CD4-positive, alpha-beta T cell treated with Interleukin-6 at 100 ng/mL for 8 hours (primary cell): Measurements from ENCODE around the gene PTPN13.

Source experiments
- DNase-seq: peaks from one replicate; pipeline ENCODE4 v3.0.0-alpha.2; 2020; ENCODE audit warnings: mixed read lengths, low spot score

PTPN13 gene

DNA sequence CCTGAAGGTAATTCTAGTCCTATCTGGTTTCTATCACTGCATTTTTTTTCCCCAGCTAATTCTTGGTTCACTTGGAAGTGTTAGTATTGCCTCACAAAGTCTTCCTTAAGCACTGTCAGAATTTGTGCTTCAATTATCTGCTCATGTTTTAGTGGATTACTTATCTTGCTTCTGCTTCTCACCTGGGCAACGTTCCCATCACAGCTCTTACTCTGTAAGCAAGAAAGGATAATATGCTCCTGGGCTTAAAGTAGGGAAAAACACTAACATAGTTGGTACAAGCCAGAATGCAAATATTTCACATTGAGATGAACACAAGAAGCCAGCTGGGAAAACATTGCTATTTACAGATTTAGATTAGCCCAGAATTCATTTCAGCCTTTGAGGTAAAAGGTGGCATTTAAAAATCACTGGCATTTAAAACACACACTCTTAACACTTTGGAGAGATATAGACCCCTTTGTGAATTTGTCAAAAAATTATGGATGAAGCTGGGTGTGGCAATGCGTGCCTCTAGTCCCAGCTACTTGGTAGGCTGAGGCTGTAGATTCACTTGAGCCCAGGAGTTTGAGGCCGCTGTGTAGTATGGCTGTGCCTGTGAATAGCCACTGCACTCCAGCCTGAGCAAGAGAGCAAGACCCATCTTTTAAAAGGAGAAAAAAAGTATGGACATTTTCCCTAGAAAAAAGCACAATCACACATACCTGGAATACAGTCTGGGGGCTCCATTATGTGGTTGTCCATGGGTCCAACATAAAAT is 6.6 kb upstream of the PTPN13 start:
- DNase-seq: no peak

DNA sequence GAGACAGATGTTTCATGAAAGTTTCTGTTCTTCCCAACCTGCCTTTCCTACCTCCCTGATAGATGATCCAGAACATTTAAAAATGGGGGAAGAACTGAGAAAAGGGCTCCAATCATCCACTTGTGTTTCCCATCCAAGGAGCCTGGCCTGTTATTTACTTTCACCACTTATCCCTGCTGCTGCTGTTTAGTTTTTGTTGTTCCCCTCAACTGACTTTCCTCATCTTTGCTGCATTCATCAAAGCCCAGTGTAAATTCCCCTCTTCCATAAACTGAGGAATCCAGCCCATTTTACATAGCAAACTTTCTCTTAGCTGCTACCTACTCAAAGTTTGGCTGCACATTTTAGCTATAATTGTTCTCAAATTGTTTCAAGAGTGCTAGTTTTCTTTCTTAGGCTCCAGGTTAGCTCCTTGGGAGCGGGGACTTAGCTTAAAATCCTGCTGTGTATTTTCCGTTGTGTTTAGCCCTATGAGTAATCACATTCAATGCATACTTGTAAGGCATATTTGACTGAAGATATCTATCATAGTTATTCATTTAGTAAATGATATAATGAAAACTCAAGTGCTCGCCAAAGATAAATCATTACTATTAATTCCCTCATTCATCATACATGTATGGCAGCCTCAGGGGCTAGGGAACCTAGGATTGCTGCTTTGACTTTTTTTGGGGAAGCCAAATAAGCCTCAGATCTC is 1.4 kb upstream of the PTPN13 start:
- DNase-seq: no peak

DNA sequence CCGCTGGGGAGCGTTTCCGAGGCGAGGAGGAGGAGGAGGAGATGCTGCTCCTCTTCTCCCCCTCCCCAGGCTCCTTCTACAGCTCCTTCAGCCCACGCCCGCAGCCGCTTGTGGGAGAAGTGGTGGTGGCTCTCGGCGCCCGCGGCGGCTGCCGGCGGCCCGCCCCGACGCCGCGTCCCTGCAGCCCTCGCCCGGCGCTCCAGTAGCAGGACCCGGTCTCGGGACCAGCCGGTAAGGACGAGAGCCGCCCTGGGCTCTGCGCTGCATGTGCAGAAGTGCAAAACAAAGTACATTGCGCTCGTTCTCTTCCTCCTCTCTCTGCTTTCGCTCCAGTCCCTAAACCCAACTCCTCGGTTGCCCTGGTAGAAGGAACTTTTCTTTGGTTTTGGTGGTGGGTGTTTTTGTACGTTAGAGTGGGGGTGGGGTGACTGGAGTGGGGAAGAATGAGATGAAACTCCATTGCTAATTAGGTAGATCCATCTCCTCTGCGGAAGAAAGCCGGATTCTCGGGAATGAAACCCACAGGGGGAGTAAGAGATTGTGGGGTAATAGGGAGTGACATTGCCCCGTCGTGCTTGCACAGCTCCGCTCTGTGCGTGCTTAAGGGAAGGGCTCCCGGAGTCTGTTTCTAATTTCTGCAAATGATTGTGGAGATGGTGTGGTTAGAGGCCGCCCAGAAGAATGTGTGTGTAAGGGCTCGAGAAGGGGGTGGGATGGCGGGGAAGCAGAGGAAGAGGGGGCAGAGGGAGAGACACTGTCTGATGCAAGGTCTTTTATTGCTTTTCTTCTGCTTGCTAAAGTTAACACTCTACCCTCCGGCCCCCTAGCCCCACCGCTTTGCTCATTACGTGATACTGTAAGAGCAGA is 677 bp downstream of the PTPN13 start:
- DNase-seq: no peak

DNA sequence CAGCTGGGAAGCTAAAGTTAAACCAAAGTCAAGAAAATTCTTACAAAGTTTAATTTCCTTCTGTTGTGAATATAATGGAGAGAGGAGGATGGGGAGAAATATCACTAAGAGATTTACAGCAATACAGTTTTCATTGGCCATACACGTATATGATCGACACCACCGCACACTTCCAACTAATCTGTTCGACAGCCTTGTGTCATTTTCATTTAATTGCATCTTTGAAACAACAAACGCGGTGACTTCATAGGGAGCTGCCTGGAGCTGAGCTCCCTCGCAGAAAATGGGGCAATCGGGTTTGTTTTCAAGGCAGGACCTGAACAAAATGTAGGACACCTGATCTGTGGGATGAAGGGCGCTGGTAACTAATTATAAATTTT is 1.3 kb downstream of the PTPN13 start:
- DNase-seq: no peak

DNA sequence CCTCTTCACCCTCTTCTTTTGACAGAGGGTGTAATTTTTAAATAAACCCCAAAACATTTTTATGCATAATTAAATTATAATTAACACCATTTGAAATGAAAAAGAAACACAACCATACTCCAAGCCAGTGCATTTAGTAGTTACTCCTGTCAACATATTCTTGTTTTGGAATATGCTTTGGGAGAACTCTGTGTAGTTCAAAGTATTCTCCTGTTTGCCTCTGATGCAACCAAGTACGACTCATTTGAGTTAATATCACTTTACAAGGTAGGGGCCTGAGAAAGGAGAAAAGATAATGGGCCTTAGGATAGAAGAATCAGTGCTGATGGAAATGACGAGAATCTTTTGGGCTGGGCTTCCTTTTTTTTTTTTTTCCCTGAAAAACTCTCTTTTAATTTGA is 2.7 kb downstream of the PTPN13 start:
- no peak for DNase-seq

DNA sequence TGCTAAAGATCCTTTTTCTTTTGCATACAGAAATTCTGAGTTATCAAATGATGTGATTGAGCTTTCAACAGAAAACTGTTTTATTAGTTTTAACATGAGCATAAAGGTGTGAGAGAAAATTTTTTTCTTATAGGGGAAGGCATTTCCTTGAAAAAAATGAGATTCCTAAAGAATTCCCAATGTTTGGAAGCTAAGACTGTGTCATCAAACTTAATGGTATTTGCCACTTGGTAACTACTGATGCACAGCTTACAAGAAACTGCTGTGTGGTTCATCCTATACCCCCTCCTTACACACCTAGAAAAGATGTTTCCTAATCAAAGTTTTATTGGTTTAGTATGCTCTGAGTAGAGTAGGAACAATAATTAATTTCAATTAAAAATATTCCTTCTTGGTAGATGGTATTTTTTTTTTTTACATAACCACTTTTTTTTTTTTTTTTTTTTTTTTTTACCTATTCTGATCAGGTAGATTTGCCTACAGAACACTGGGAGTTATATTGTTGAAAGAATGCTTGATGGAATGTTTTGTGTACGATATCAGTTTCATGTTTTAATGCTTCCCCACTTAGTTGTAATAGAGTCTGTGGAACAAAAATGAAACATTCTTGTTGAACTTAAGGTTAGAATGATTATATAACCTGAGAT is 6.0 kb downstream of the PTPN13 start:
- no peak for DNase-seq

DNA sequence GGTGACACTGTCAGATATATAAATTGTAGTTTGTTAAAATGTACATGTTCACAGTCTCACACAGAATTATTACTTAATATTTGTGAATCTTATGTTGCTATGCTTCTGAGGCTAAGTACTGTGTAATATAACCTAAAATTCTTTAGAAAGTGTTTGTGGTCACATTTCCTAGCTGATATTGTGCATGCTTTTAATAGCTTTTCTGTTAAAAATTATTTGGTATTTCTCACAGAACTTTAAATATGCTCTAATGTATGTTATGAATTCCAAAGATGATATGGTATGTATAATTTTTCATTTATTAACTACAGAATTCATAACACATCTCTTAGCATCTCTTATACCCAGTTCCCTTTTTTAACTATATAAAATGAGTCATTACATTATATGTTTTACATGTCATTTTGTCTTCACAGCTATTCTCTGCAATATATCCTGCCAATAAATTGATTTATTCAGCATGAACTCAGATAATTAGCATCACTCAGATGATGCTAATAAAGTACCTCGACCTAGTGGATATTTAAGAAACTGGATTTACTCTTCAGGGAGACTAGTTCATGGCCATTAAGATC is 9.3 kb downstream of the PTPN13 start:
- DNase-seq: no peak

DNA sequence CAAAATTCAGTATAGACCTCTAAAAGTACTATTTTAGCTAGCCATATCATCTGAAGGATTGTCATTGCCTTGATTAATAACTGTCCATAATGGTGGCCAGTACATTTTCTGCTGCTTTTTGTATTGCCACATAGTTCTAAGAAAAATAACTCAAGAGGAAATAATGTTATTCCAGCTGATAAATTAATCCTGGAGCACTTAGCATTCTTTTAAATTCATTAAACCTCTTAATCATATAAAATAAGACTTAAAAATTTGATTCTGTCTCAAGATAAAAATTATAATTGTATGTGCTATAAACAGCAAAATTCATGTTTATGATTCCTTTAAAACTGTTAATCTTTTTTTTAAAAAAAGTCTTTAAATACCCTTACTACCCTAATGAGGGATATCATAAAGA is 12.7 kb downstream of the PTPN13 start:
- DNase-seq: no peak

DNA sequence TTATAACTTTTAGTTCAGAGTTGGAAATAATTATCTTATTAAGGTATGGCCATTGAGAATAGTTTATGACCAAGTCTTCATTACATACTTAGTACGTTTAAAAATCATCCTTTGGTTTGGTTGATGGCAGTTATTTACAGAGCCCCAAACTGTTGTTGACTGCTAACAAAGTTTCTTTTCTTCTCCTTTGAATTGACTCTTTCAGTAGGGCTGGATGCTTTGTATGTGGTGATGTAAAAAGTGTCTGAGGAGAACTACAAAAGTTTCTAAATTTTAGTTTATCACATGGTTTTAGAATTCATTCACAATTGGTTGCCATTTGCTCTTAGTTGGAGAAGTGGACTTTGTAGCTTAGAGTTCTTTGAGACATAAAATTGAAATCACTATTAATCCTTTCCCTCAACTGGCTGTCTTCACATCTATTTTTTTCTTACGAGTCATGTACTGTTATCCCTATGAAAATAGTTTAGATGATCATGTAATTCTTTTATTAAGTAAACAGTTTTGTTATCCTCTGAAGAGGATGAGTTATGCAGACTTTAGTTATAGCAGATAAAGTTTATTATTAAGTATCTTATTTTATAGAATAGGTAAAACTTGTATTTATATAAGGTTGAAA is 14.8 kb downstream of the PTPN13 start:
- DNase-seq: no peak

DNA sequence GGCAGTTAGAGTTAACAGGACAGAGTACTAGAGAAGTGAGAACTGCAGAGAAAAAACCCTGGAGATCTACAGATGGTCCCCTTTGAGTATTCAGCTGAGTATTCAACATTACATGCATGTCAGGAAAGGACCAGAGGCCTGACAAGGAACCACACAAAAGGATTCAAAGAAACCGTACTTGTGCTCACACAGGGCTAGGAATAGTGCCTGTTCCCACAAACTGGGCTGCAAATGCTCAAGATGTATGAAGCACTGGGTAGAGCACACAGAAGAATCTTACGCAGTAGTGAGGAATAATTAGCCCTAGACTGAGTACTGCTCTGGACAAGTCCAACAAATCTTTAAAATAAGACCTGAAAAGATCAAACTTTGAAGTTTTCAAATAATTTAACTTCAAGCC is 17.6 kb downstream of the PTPN13 start:
- DNase-seq: no peak

DNA sequence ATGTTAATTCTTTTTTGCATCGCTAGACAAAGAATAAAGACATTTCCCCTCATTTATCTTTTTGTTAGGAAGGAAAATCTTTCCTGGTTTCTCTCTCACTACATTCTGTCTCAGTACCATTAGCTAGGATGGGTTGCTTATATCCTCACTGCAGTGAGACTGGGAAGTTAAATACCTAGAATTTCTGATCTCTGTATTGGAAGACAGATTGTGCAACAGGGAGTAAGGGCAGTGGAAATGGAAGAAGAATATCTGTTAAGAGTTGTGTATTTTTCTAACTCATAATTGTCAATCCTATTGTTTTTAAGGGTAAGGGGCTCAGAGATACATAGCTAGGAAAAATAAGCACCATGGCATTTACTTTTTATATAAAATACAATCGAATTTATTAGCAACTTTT is 19.6 kb downstream of the PTPN13 start:
- no peak for DNase-seq

DNA sequence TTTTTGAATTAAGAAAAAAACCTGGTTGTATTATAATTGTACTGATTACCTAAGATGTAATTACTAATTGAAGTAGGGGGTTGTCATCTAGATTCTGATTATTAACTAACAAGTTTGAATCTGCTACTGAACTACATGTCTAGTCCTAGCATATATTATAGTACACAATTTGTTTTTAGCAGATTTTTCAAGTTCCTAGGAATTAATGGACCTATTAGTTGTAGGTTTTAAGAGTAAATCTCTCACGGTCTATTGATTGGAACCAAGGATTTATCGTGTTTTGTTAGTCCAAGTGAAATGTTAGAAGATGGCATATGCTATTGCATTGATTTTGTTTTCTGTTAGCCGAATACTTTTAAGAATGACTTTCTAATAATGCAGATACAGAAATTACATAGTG is 20.8 kb downstream of the PTPN13 start:
- DNase-seq: no peak

DNA sequence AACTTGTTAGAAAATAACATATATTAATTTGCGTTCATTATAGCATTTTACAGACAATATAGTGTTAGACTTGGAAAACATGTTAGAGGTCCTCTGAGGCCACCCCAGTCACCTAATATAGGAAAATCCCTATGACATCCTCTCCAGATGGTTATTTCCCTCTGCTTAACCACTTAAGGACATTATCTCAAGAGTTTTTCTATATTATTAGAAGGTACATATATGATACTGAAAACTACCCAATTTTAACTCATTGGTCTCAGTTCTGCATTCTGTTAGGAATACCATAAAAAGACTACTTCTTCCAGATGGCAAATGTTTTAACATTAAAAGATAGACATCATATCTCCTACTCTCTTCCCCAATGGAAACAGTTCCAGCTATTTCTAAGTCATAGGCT is 21.4 kb downstream of the PTPN13 start:
- DNase-seq: no peak

DNA sequence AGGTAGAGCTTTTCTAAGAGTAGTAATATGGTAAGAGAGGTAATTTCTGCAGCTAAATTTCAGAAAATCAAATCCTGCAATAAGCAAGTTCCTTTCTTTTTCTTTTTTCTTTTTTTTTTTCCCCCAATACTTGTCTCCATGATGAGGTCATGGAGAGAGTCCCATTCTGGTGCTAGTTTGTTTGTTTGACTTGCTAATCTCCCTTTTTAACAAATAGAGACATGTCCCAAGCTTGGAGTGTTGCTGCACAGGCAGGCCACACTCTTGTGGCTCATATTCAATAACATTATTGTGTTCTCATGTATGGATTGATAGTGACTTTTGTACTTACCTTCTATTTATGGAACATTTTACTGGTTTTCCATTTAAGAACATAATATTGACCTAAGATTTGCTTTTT is 25.5 kb downstream of the PTPN13 start:
- DNase-seq: no peak

DNA sequence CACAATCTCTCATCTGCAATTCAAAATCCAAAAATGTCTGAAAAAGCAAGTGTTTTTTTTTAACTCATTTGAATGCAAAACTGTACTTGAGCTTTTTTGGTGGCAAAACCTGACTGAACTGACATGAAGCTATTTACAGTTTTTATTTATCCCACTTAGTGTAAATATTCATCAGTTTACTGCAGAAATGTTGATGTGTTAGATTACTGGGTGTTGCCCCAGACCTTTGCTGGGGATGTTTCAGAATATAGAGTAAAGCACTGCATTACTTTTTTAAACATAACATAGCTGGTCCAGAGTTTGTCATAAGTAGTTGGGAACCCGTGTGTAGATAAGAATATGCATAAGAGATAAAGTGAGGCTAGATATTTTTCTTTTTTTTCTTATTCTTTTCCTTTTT is 27.3 kb downstream of the PTPN13 start:
- DNase-seq: no peak

DNA sequence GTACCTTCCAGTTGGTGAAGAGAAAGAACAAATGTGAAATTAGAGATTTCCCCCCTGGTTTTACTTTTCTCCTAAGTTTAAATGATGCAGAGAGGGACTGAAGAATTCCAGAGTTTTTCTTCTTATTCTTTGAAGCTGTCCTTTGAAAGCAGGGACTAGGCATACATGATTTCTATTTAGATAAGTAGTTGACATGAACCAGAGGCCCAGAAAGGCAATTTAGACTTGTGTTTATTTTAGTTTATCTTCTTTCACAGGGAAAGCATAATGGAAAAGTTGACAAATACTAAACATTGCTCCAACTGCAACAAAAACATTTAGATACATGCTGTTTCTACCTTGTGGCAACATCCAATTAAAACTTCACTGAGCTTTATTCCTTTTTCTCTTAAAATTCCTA is 32.0 kb downstream of the PTPN13 start:
- DNase-seq: no peak

DNA sequence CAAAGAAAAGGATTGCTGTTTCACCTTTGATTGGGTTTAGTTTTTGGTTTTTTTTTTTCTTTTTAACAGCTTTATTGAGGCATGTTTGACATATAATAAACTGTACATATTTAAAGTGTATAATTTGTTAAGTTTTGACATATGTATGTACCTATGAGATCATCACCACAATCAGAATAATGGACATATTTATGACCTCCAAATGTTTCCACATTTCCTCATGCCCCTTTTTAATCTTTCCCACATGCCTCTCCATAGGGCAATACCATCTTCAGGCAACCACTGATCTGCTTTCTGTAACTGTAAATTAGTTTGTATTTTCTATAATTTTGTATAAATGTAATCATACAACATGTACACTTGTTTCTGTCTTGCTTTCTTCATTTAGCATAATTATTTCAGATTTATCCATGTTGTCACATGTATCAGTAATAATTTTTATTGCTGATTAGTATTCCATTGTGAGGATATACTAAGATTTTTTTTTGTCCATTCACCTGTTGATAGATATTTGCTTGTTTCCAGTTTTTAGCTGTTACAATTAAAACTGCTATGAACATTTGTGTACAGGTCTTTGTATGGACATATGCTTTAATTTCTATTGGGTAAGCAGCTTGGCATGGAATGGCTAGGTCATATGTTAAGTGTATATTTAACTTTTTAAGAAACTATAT is 33.5 kb downstream of the PTPN13 start:
- no peak for DNase-seq

DNA sequence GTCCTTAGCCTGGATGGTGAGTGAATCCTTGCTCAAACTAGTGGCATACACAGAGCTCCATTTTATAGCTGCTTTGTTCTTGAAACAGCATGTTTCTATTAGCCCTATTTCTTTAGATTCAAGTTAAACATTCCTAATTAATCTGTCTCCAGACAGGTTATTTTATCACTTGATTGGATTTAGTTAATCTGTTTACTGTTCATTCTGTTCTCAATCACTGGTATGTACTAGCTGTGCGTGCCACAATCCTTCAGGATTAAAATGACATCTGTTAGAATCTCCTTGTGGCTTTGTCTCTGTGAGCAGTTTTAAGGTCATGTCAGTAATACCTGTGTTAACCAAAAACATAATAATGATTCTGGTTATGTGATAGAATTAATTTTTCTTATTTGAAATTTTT is 36.5 kb downstream of the PTPN13 start:
- no peak for DNase-seq

DNA sequence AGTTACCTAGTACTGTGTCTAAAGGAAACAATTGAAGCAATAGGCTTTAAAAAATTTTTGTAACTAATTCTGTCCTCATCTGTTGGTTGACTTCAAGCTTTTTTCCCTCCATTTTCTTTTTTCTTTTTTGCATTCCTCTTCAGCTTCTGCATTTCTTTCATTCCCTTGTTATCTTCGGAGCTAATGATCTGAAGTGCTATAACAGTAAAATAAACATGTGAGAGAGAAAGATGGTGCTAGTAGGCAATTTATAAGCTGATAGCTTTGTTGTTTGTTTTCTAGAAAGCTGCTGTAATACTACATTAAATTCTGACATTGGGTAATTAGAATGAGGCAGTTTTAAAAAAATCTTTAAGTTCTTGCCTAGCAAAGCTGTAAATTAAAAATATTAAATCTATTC is 37.1 kb downstream of the PTPN13 start:
- no peak for DNase-seq

DNA sequence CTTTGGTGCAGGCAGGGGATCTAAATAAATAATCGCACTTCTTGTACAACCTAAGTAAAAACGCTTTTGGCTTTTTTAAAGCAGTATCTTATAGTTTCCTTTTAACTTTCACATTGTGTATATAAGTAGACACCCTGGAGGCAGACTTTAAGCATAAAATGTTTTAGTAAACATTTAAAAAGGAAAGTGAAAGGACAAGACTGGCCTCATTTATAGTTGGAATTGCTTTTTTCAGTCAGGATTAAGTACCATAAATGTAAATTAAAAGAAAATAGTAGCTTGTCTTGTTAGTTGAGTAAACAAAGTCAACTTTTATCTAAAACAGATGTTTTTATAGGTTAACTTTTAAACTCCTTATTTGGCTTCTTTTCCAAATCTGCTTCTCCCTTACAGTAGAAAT is 39.7 kb downstream of the PTPN13 start:
- no peak for DNase-seq

DNA sequence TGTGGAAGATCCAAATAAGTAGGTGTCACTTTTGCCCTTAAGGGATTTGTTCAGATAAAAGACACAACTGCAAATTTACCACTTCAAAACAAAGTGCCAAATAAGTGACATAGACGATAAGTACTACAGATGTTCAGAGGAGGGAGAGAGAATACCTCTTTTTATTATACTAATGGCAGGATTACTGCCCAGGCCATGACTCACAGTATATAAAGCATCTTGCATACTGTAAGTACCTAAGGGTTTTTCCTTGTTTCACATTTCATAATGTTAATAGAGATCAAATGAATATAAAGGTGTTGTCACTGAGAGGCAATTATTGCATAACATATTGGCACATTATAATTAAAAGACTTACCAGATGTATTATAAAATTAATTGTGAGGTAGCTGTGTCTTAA is 46.4 kb downstream of the PTPN13 start:
- no peak for DNase-seq
